HEK293T (cell line): ENCODE data around the gene TMEM154.
"Not testable (repeated sequence)": the region's sequence is repeated elsewhere in the genome, so short reads cannot be mapped to it uniquely, and the experiment has no call there.

ENCODE experiments used
- CTCF ChIA-PET: fragments of 350-600 bp; formaldehyde crosslinking; extraction: SDS; loops from one replicate; lab custom pipeline; 2021; ENCODE audit warnings: antibody characterized with exemption, inconsistent platforms; lab: Yijun Ruan, JAX
- POLR2A ChIA-PET: fragments of 350-600 bp; formaldehyde crosslinking; extraction: SDS; loops from one replicate; lab custom pipeline; 2020; ENCODE audit warnings: antibody characterized with exemption, inconsistent platforms; lab: Yijun Ruan, JAX
- DNase-seq: peaks from one replicate; pipeline ENCODE4 v3.0.0; 2012; ENCODE audit warnings: mixed read lengths; ENCODE audit errors: extremely low spot score
- ARNT ChIP-seq: fragments of 450-650 bp; IDR thresholded peaks from 2 replicates; pipeline ENCODE4 v1.6.1; 2017; ENCODE audit warnings: mild to moderate bottlenecking
- BHLHE40 ChIP-seq: fragments of 450-650 bp; IDR thresholded peaks from 2 replicates; pipeline ENCODE4 v1.6.1; 2016; ENCODE audit warnings: mild to moderate bottlenecking, moderate library complexity, borderline replicate concordance
- CTBP1 ChIP-seq: fragments of 450-650 bp; IDR thresholded peaks from 2 replicates; pipeline ENCODE4 v1.6.1; 2016; ENCODE audit warnings: borderline replicate concordance
- ELF4 ChIP-seq: fragments of 450-650 bp; IDR thresholded peaks from 2 replicates; pipeline ENCODE4 v1.6.1; 2017; ENCODE audit warnings: antibody characterized with exemption
- FOXA1 ChIP-seq: fragments of 450-650 bp; IDR thresholded peaks from 2 replicates; pipeline ENCODE4 v1.6.1; 2016; ENCODE audit warnings: mild to moderate bottlenecking
- FOXK2 ChIP-seq: fragments of 450-650 bp; IDR thresholded peaks from 2 replicates; pipeline ENCODE4 v1.6.1; 2016; ENCODE audit warnings: mild to moderate bottlenecking
- FOXM1 ChIP-seq: fragments of 450-650 bp; IDR thresholded peaks from 2 replicates; pipeline ENCODE4 v1.6.1; 2017; ENCODE audit warnings: mild to moderate bottlenecking, borderline replicate concordance
- HDGF ChIP-seq: fragments of 450-650 bp; IDR thresholded peaks from 2 replicates; pipeline ENCODE4 v1.6.1; 2017; ENCODE audit warnings: antibody characterized with exemption, borderline replicate concordance
- L3MBTL2 ChIP-seq: fragments of 450-650 bp; conservative IDR thresholded peaks from 2 replicates; pipeline ENCODE4 v1.6.1; 2016; ENCODE audit warnings: mild to moderate bottlenecking
- LEF1 ChIP-seq: fragments of 450-650 bp; IDR thresholded peaks from 2 replicates; pipeline ENCODE4 v1.6.1; 2017; ENCODE audit warnings: mild to moderate bottlenecking, borderline replicate concordance
- NFRKB ChIP-seq: fragments of 450-650 bp; IDR thresholded peaks from 2 replicates; pipeline ENCODE4 v1.6.1; 2016; ENCODE audit warnings: mild to moderate bottlenecking, moderate library complexity
- PKNOX1 ChIP-seq: fragments of 450-650 bp; IDR thresholded peaks from 2 replicates; pipeline ENCODE4 v1.6.1; 2016
- SP1 ChIP-seq: fragments of 450-650 bp; IDR thresholded peaks from 2 replicates; pipeline ENCODE4 v1.6.1; 2017
- SUZ12 ChIP-seq: fragments of 450-650 bp; IDR thresholded peaks from 2 replicates; pipeline ENCODE4 v1.6.1; 2016; ENCODE audit warnings: mild to moderate bottlenecking
- TARDBP ChIP-seq: fragments of 450-650 bp; IDR thresholded peaks from 2 replicates; pipeline ENCODE4 v1.6.1; 2016
- ZNF384 ChIP-seq: fragments of 450-650 bp; IDR thresholded peaks from 2 replicates; pipeline ENCODE4 v1.6.1; 2016

TMEM154 gene

GRCh38 chr4:152666946-152667345 lies 12.9 kb downstream of the TMEM154 start:
- ChIA-PET POLR2A (no interaction called here), CTCF (no interaction called here)
- no peak for TF ChIP-seq SP1
- no peak for TF ChIP-seq PKNOX1
- no peak for TF ChIP-seq TARDBP
- TF ChIP-seq HDGF: no peak
- no peak for TF ChIP-seq ARNT
- TF ChIP-seq FOXK2: no peak
- no peak for TF ChIP-seq SUZ12
- no peak for TF ChIP-seq ELF4
- TF ChIP-seq LEF1: no peak
- TF ChIP-seq ZNF384: no peak
- TF ChIP-seq BHLHE40: no peak
- no peak for TF ChIP-seq CTBP1
- no peak for TF ChIP-seq FOXA1
- TF ChIP-seq L3MBTL2: no peak
- DNase-seq: no peak

GRCh38 chr4:152665691-152666395 lies 14.0 kb downstream of the TMEM154 start:
- TF ChIP-seq ZNF384: no peak
- TF ChIP-seq SP1: no peak
- TF ChIP-seq TARDBP: no peak
- no peak for TF ChIP-seq CTBP1
- TF ChIP-seq HDGF: no peak
- TF ChIP-seq LEF1: no peak
- no peak for TF ChIP-seq NFRKB
- no peak for TF ChIP-seq FOXA1
- TF ChIP-seq ELF4: no peak
- no peak for TF ChIP-seq PKNOX1
- no peak for TF ChIP-seq FOXM1
- TF ChIP-seq FOXK2: no peak
- ChIA-PET POLR2A (no interaction called here), CTCF (interaction anchor here (1.0 kb wide), 1 partner anchor 11 kb away, joined by 3 read pairs; no protein-coding TSS in a partner anchor)
- no peak for DNase-seq

- CTCF ChIA-PET: interaction anchor here (1.0 kb wide), 1 partner anchor 15 kb away, joined by 4 read pairs; no protein-coding TSS in a partner anchor
- DNase-seq, POLR2A ChIA-PET: not testable (repeated sequence)
Measured at GRCh38 chr4:152664067-152664378, 15.8 kb downstream of the TMEM154 start.

- POLR2A ChIA-PET: no interaction called here
- no peak for TF ChIP-seq L3MBTL2
- CTCF ChIA-PET: interaction anchor here (0.6 to 1.0 kb wide), 2 partner anchors 16 to 82 kb away, joined by 3 to 4 read pairs; no protein-coding TSS in a partner anchor
- no peak for DNase-seq
Measured at GRCh38 chr4:152663203-152664066, 16.4 kb downstream of the TMEM154 start.

GRCh38 chr4:152661649-152662048 lies 18.1 kb downstream of the TMEM154 start:
- no peak for DNase-seq
- TF ChIP-seq PKNOX1 (no peak), FOXK2 (no peak), L3MBTL2 (no peak), LEF1 (no peak), NFRKB (no peak), TARDBP (no peak)
- ChIA-PET POLR2A (no interaction called here), CTCF (interaction anchor here (1.6 kb wide), 1 partner anchor 22 kb away, joined by 3 read pairs; no protein-coding TSS in a partner anchor)

GRCh38 chr4:152660526-152660925 lies 19.3 kb downstream of the TMEM154 start:
- DNase-seq: no peak
- no peak for TF ChIP-seq BHLHE40
- no peak for TF ChIP-seq CTBP1
- no peak for TF ChIP-seq ELF4
- TF ChIP-seq ARNT: no peak
- no peak for TF ChIP-seq ZNF384
- no peak for TF ChIP-seq FOXK2
- TF ChIP-seq PKNOX1: no peak
- no peak for TF ChIP-seq FOXM1
- TF ChIP-seq TARDBP: no peak
- no peak for TF ChIP-seq SUZ12
- no peak for TF ChIP-seq FOXA1
- TF ChIP-seq SP1: no peak
- no peak for TF ChIP-seq LEF1
- no peak for TF ChIP-seq L3MBTL2
- TF ChIP-seq HDGF: no peak
- TF ChIP-seq NFRKB: no peak
- POLR2A ChIA-PET: no interaction called here
- CTCF ChIA-PET: interaction anchor here (0.9 to 1.6 kb wide), 2 partner anchors 20 to 251 kb away, joined by 3 read pairs; no protein-coding TSS in a partner anchor
